GM12874 (cell line): ENCODE measurements around the gene S100P.

Source experiments
- TF ChIP-seq, protein P1 (sequence below): IDR thresholded peaks from 2 replicates; pipeline ENCODE4 v1.5.1; 2011; ENCODE audit warnings: low read depth, mild to moderate bottlenecking, control low read depth, low read length, moderate library complexity; ENCODE audit not compliant: insufficient read depth

Gene S100P

DNA sequence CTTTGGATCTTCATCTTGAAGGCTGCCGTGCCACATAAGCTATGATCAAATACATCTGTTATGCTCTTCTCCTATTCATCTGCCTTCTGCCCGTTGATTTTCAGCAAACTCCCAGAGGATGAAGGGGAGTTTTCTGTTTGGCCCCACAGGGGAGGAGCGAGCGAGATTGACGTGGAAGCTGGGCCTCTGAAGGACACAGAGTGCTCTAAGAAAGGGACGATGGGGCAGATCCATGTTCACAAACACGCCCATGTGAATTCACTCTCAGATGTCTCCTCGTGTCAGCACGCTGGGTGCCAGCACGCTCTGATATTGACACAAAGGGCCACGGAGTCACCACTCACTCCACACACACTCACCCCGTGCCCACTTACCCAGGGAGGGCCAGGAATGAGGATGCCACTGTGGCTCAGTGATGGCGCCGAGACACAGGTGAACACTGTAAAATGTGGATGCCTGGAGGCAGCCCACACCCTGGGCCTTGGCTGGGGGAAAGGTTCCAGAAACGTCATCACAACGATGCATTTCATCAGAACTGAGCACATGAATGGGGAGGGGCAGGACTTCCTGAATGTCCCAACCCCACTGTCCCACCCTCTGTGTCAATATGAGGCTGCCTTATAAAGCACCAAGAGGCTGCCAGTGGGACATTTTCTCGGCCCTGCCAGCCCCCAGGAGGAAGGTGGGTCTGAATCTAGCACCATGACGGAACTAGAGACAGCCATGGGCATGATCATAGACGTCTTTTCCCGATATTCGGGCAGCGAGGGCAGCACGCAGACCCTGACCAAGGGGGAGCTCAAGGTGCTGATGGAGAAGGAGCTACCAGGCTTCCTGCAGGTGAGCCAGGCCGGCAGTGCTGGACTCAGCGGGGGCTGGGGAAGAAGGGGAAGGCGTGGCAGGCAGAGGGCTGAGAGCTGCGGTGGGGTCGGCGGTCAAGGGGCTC, at the start of gene S100P:
Gene S100P, plus strand, starts transcription at position 648 of the 946 bp plus-strand sequence. Its CDS starts 55 bp downstream, at position 703.
- TF ChIP-seq, protein P1, sequence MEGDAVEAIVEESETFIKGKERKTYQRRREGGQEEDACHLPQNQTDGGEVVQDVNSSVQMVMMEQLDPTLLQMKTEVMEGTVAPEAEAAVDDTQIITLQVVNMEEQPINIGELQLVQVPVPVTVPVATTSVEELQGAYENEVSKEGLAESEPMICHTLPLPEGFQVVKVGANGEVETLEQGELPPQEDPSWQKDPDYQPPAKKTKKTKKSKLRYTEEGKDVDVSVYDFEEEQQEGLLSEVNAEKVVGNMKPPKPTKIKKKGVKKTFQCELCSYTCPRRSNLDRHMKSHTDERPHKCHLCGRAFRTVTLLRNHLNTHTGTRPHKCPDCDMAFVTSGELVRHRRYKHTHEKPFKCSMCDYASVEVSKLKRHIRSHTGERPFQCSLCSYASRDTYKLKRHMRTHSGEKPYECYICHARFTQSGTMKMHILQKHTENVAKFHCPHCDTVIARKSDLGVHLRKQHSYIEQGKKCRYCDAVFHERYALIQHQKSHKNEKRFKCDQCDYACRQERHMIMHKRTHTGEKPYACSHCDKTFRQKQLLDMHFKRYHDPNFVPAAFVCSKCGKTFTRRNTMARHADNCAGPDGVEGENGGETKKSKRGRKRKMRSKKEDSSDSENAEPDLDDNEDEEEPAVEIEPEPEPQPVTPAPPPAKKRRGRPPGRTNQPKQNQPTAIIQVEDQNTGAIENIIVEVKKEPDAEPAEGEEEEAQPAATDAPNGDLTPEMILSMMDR, result no peak

DNA sequence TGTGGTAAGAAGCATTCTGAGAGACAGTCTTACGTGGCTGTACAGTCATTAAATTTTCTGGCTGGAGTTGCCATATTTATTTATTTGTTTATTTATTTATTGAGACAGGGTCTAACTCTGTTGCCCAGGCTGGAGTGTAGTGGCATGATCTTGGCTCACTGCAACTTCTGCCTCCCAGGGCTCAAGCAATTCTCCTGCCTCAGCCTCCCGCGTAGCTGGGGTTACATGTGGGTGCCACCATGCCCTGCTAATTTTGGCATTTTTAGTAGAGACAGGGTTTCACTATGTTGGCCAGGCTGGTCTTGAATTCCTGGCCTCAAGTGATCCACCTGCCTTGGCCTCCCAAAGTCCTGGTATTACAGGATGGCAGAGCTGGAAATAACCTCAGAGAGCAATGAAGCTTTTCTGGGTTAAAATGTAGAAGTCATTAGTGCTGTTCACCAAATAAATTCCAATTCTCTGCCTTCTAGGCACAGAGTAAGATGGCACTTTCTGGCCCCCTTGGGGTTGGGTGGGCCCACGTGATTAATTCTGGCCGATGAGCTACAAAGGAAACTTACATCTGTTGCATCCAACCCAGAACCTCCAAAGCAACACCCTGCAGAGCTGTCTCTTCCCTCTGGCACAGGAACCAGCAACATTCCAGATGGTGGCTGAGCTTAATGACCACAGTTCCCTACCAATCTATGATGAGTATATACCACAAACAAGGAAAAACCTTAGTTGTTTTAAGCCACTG, 48.7 kb upstream of the S100P start:
- TF ChIP-seq, protein P1, result no peak

DNA sequence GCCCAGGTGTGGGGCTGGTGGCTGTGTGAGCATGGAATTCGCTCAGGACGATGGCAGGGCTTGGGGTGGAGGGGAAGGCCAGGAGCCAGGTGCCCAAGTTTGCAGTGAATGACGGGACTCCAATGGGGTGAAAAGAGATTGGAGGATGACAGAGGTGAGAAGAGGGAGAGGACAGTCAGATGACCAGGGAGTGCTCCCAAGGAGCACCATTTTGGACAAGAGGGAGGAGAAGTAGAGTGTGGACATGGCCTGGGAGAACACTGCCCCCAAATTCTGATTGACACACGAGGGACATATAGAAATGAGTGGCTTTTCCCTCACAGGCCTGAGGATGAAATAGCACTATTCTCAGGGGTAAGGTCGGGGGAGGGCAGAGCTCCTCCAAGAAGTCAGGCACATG, 46.5 kb upstream of the S100P start:
- TF ChIP-seq, protein P1, result no peak

DNA sequence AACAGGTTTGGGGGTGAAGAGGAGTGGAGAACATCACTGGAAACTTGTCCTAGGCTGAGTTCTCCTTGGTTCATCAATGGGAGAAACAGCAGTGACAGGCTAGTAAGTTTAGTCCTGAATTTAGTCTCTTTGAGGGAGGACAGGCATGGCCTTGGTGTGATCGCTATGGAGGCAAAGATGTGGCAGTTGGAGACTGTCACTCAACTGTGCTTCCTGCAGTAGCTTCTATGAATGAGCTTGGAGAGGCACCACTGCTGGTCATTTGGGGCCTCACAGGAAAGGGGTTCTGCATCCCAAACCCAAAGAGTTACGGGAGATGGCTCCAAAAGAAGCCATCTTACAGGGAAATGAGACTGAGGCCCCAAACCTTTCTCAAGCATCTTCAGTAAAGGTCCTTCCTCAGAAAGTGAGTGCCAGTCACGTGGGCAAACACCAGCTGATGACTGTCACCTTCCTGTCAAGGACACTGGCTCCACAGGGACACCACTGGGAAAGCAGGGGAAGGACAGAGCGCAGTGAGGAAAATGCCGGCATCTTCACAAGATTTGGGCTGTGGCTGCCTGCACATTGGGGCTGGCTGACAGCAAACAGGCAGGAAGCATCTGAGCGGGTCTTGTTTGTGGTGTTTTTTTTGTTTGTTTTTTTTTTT, 46.0 kb upstream of the S100P start:
- TF ChIP-seq, protein P1, result no peak

DNA sequence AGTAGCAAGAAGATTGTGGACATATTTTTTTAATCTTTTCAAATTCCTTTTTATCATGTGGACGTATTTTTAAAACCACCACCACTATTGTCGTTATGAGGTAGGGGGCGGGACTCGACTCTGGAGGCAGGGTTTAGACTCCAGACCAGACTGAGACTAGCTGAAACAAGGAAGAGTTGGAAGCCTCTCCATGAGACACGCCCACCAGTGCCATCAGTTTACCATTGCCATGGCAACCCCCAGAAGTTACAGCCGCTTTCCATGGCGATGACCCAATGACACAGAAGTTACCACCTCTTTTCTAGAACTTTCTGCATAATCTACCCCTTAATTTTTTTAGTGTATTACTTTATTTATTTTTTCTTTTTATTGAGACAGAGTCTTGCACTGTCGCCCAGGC, 44.5 kb upstream of the S100P start:
- TF ChIP-seq, protein P1, result no peak

DNA sequence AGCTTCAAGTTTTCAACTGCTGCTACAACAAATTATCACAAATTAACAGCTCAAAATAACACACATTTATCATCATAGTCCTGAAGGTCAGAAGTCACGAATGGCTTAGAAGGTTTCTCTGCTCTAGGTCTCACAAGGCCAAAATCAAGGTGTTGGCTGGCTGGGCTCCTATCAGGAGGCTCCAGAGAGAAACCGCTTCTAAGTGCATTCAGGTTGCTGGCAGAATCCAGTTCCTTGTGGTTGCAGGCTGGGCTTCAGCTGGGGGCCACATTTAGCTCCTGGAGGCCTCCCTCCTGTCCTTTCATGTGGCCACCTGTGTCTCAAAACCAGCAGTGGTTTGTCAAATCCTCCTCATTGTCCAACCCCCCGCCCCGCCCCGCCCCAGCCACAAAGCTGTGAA, 37.8 kb upstream of the S100P start:
- TF ChIP-seq, protein P1, result no peak
